Ectodermal cell (in vitro differentiated cells): ENCODE data around the gene SLC12A8.
A peak's percentile ranks its signal among the peaks of the same experiment; 100 is the strongest.

Experiments
- H3K27ac ChIP-seq: 2 replicates; pipeline ENCODE4 v1.7.0; 2013; ENCODE audit warnings: mild to moderate bottlenecking, low read depth, low read length; ENCODE audit not compliant: insufficient read depth, poor library complexity, severe bottlenecking
- H3K27me3 ChIP-seq: 2 replicates; pipeline ENCODE4 v1.7.0; 2013; ENCODE audit warnings: mild to moderate bottlenecking, low read length; ENCODE audit not compliant: insufficient read depth, control insufficient read depth, poor library complexity, severe bottlenecking
- H3K36me3 ChIP-seq: one replicate; pipeline ENCODE4 v1.7.0; 2013; ENCODE audit warnings: low read length; ENCODE audit not compliant: control insufficient read depth, insufficient read depth
- H3K4me1 ChIP-seq: one replicate; pipeline ENCODE4 v1.7.0; 2013; ENCODE audit warnings: low read length; ENCODE audit not compliant: control insufficient read depth, insufficient read depth
- H3K4me3 ChIP-seq: 2 replicates; pipeline ENCODE4 v1.7.0; 2013; ENCODE audit warnings: low read depth, low read length, control low read depth; ENCODE audit not compliant: insufficient read depth
- H3K9me3 ChIP-seq: 2 replicates; pipeline ENCODE4 v1.7.0; 2013; ENCODE audit warnings: mild to moderate bottlenecking, low read length, moderate library complexity; ENCODE audit not compliant: control insufficient read depth
- WGBS, 2 experiments: methylation state at CpG; one replicate each; pipeline ENCODE4 v1.1.7; 2013; ENCODE audit warnings: missing lambda C conversion rate in 2 of 2; 5-methylcytosine and 5-hydroxymethylcytosine counted together

SLC12A8 gene

GRCh38 chr3:125189378-125190165 lies 23.0 kb downstream of the SLC12A8 start:
- no peak overlapping the region for H3K4me3 ChIP-seq
- no peaks in the 10 kb centered on the region for H3K9me3 ChIP-seq
- no peaks in the 10 kb centered on the region for H3K36me3 ChIP-seq
- H3K27me3 ChIP-seq = no peaks in the 10 kb centered on the region
- 84 to 91% methylated on average over 7 of the region's 7 CpGs for WGBS, 2 experiments
- H3K27ac ChIP-seq = no peak overlapping the region
- peaks cover 17% of the 10 kb centered on the region for H3K4me1 ChIP-seq

GRCh38 chr3:125188955-125189354 lies 23.6 kb downstream of the SLC12A8 start:
- Histone ChIP-seq H3K9me3 (no peaks in the 10 kb centered on the region), H3K27ac (no peak overlapping the region), H3K4me3 (no peak overlapping the region), H3K36me3 (no peaks in the 10 kb centered on the region), H3K27me3 (no peaks in the 10 kb centered on the region), H3K4me1 (peaks cover 17% of the 10 kb centered on the region)
- WGBS, 2 experiments = 94 to 98% methylated on average over 2 of the region's 2 CpGs

- Histone ChIP-seq H3K27ac (no peak overlapping the region), H3K36me3 (no peaks in the 10 kb centered on the region), H3K27me3 (no peaks in the 10 kb centered on the region), H3K9me3 (no peaks in the 10 kb centered on the region), H3K4me1 (peaks cover 17% of the 10 kb centered on the region), H3K4me3 (no peak overlapping the region)
- 52 to 57% methylated on average over 5 of the region's 5 CpGs for WGBS, 2 experiments
Measured at GRCh38 chr3:125187599-125187910, 25.0 kb downstream of the SLC12A8 start.

- H3K27ac ChIP-seq = no peak overlapping the region
- WGBS, 2 experiments = 90% methylated on average over 20 of the region's 20 CpGs
Measured at GRCh38 chr3:125186800-125187598, 25.5 kb downstream of the SLC12A8 start.

GRCh38 chr3:125186261-125186787 lies 26.2 kb downstream of the SLC12A8 start:
- H3K27me3 ChIP-seq = no peaks in the 10 kb centered on the region
- H3K4me1 ChIP-seq = peaks cover 17% of the 10 kb centered on the region
- no peak overlapping the region for H3K4me3 ChIP-seq
- peak overlapping the region; percentile 5 for H3K27ac ChIP-seq
- H3K9me3 ChIP-seq = no peaks in the 10 kb centered on the region
- no peaks in the 10 kb centered on the region for H3K36me3 ChIP-seq
- WGBS, 2 experiments = 76% methylated on average over 10 of the region's 10 CpGs

More at GRCh38 chr3:125186800-125187598, 25.5 kb downstream of the SLC12A8 start:
- Histone ChIP-seq H3K4me1 (peaks cover 17% of the 10 kb centered on the region), H3K36me3 (no peaks in the 10 kb centered on the region), H3K27me3 (no peaks in the 10 kb centered on the region), H3K4me3 (no peak overlapping the region), H3K9me3 (no peaks in the 10 kb centered on the region)

GRCh38 chr3:125185805-125186204 lies 26.7 kb downstream of the SLC12A8 start:
- 79 to 88% methylated on average over 3 of the region's 3 CpGs for WGBS, 2 experiments
- Histone ChIP-seq H3K27ac (no peak overlapping the region), H3K36me3 (no peaks in the 10 kb centered on the region), H3K4me3 (no peak overlapping the region), H3K4me1 (peaks cover 17% of the 10 kb centered on the region), H3K27me3 (no peaks in the 10 kb centered on the region), H3K9me3 (no peaks in the 10 kb centered on the region)

GRCh38 chr3:125179884-125180240 lies 32.7 kb downstream of the SLC12A8 start:
- H3K4me3 ChIP-seq = no peak overlapping the region
- H3K4me1 ChIP-seq = no peaks in the 10 kb centered on the region
- H3K27me3 ChIP-seq = no peaks in the 10 kb centered on the region
- WGBS, 2 experiments = 96 to 97% methylated on average over 1 of the region's 1 CpG
- H3K27ac ChIP-seq = no peak overlapping the region
- no peaks in the 10 kb centered on the region for H3K9me3 ChIP-seq
- no peaks in the 10 kb centered on the region for H3K36me3 ChIP-seq

DNA sequence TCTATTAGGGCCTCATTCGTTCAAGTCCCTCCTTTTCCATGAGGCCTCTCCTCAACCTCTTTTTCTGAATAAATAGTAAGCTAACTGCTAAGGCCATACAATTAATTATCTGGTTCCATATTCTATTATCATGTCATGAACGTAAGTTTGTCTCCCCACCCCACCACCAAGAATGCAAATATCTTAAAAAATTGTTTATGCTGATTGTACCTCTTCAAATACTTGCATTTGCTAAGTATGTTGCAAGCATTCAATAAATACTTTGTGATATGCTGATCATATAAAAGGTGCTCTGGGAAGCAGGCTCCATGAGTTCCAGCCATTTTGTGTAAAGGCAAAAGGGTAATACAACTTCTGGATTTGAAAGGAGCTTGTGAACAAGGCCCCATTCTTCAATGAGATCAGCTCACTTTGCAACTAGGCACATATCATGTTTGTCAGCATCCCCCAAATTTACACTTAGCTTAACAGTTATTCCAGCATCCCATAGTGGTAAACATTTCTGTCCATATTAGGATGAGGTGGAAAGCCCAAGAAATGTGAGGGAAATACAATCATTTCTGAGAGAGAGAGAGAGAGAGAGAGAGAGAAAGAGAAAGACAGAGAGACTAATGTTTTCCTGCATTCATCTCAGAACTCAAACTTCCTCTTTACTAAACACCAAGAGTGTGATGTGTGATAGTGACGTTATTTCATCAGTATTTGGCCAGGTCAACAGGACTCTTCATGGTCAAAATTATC lies 33.2 kb downstream of the SLC12A8 start:
- H3K36me3 ChIP-seq = no peaks in the 10 kb centered on the region
- no peaks in the 10 kb centered on the region for H3K9me3 ChIP-seq
- no peaks in the 10 kb centered on the region for H3K4me1 ChIP-seq
- no peak overlapping the region for H3K27ac ChIP-seq
- H3K4me3 ChIP-seq = no peak overlapping the region
- no peaks in the 10 kb centered on the region for H3K27me3 ChIP-seq
- 89 to 100% methylated on average over 1 to 3 of the region's 3 CpGs for WGBS, 2 experiments

DNA sequence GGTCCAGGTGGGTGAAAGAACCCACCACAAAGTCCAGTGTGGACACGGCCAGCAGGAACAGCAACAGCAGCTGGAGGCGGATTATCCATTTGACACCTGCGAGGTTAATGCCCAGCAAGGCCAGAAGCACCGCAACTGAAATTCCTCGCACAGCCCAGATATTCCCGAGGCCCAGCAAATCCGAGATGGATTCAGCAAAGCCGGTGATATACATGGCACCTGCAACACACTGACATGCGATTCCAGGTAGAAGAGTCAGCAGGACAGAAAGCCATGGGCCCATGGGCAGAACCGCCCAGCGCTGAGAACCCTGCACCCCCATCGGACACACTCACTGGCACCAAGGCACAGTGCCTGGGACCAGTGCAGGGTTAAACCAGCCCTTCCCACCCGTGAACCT lies 34.8 kb downstream of the SLC12A8 start:
- H3K36me3 ChIP-seq = no peaks in the 10 kb centered on the region
- WGBS, 2 experiments = 95% methylated on average over 13 of the region's 13 CpGs
- no peaks in the 10 kb centered on the region for H3K27me3 ChIP-seq
- no peak overlapping the region for H3K4me3 ChIP-seq
- no peaks in the 10 kb centered on the region for H3K9me3 ChIP-seq
- H3K27ac ChIP-seq = no peak overlapping the region
- no peaks in the 10 kb centered on the region for H3K4me1 ChIP-seq
